Measurements from ENCODE around the gene TXNRD2.

The TXNRD2 gene

DNA sequence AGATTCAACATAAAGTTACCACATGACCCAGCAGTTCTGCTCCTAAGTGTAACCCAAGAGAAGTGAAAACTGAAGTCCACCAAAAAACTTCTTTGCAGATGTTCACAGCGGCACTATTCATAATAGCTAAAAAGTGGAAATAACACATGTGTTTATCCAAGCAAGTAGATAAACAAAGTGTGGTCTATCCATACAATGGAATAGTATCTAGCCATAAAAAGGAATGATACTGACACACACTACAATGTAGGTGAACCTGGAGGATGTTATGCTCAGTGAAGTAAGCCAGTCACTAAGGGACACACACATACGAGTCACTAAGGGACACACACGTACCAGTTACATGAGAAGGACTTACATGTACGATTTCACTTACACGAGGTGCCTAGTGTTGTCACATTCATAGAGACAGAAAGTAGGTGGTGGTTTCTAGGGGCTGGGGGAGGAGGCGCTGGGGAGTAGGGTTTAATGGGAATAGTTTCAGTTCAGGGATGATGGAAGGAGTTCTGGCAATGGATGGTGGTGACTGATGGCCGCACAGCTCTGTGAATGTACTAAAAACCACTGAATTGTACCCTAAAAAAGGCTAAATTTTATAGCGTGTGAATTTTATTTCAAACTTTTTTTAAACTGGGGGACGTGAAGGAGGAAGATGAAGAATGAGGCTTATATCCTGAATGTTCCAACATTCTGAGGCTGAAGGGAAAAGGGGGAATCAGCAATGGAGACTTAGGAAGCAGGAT is 27.2 kb downstream of the TXNRD2 start:
- Histone ChIP-seq H3K36me3 (ENCODE audit: low read depth) (peaks cover 37% of the 10 kb centered on the region), H3K9me3 (ENCODE audit: severe bottlenecking) (peaks cover 2% of the 10 kb centered on the region), H3K4me3 (ENCODE audit: severe bottlenecking) (no peak overlapping the region), H3K27ac (ENCODE audit: poor library complexity, severe bottlenecking) (no peak overlapping the region), H3K4me1 (ENCODE audit: insufficient read depth, poor library complexity, severe bottlenecking) (no peaks in the 10 kb centered on the region), H3K27me3 (ENCODE audit: insufficient read depth, poor library complexity, severe bottlenecking) (no peaks in the 10 kb centered on the region)
- TF ChIP-seq, protein P1, sequence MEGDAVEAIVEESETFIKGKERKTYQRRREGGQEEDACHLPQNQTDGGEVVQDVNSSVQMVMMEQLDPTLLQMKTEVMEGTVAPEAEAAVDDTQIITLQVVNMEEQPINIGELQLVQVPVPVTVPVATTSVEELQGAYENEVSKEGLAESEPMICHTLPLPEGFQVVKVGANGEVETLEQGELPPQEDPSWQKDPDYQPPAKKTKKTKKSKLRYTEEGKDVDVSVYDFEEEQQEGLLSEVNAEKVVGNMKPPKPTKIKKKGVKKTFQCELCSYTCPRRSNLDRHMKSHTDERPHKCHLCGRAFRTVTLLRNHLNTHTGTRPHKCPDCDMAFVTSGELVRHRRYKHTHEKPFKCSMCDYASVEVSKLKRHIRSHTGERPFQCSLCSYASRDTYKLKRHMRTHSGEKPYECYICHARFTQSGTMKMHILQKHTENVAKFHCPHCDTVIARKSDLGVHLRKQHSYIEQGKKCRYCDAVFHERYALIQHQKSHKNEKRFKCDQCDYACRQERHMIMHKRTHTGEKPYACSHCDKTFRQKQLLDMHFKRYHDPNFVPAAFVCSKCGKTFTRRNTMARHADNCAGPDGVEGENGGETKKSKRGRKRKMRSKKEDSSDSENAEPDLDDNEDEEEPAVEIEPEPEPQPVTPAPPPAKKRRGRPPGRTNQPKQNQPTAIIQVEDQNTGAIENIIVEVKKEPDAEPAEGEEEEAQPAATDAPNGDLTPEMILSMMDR (IDR thresholded peaks at IDR 0.05; ENCODE audit: poor library complexity, severe bottlenecking) = no peak
- DNase-seq (ENCODE audit: low spot score) = no peak
- ATAC-seq (ENCODE audit: low read depth) = no peak

DNA sequence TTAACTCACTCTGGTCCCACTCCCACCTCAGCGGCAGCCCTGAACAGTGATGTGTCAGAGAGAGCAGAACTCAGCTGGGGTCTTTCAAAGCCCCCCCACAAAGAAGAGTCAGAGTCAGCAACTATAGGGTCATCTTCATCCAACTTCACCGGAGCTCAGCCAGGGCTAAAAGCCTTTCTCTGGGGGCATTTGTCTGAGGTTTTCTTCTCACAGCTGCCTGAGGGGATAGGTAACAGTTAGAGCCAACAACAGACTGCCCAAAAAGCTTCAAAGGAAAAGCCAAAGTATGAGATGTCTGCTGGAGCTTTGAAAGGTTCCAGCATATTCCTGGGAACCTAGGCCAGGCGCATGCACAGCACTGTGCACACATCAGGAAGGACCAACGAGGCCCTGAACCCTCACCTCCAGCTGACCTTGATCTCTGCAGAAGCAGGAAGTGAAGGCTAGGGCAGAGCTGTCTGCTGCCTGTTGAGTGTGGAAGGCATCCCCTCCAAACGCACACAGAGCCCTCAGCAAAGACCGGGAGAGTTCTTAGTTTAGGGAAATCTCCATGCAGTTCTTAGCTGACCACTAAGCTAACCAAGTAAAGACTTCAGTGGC is 28.2 kb downstream of the TXNRD2 start:
- no peak for DNase-seq (ENCODE audit: low spot score)
- no peak for ATAC-seq (ENCODE audit: low read depth)
- Histone ChIP-seq H3K9me3 (ENCODE audit: severe bottlenecking) (peaks cover 2% of the 10 kb centered on the region), H3K36me3 (ENCODE audit: low read depth) (peaks cover 44% of the 10 kb centered on the region), H3K27ac (ENCODE audit: poor library complexity, severe bottlenecking) (no peak overlapping the region), H3K4me1 (ENCODE audit: insufficient read depth, poor library complexity, severe bottlenecking) (no peaks in the 10 kb centered on the region), H3K27me3 (ENCODE audit: insufficient read depth, poor library complexity, severe bottlenecking) (no peaks in the 10 kb centered on the region), H3K4me3 (ENCODE audit: severe bottlenecking) (no peak overlapping the region)
- TF ChIP-seq, protein P1 (IDR thresholded peaks at IDR 0.05; ENCODE audit: poor library complexity, severe bottlenecking) = no peak

DNA sequence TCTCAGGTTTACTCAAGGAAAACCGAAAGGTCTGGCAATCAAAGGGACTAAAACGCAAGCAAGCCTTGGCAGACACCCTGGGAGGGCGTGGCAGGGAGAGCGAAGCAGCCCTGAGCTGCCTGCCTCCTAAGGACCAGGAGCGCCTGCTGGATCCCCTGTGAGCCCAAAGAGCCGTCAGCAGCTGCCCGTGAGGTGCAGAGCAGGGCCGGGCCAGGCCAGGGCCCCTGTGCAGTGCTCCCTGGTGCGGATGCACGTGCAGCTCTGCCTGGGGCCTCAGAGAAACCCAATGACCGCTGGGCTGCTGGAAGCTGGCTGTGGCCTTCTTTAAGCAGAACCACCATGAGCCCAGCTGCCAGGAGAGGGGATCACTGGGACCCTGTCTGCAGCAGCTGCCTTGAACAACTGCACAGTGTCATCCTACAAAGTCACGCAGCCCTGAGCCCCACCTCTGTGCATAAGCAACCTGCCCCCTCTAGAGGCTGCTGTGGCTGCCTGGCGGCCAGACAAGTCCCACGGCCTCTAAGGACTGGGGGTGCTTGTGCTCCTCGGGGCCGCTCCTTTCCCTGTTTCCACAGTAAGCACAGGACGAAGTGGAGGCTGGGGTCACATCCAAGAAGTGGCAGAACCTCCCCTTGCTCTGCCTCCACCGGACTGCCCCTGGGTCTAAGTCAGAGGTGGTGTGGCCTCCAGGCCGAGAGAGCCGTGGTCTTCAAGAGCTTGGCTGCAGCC is 29.2 kb downstream of the TXNRD2 start:
- no peak overlapping the region for H3K4me3 ChIP-seq (ENCODE audit: severe bottlenecking)
- H3K9me3 ChIP-seq (ENCODE audit: severe bottlenecking) = peaks cover 2% of the 10 kb centered on the region
- TF ChIP-seq, protein P1 (IDR thresholded peaks at IDR 0.05; ENCODE audit: poor library complexity, severe bottlenecking) = no peak
- no peaks in the 10 kb centered on the region for H3K4me1 ChIP-seq (ENCODE audit: insufficient read depth, poor library complexity, severe bottlenecking)
- no peak overlapping the region for H3K27ac ChIP-seq (ENCODE audit: poor library complexity, severe bottlenecking)
- ATAC-seq (ENCODE audit: low read depth) (0 out of 3 replicates have a peak, but pooled peaks have one; percentile 15), DNase-seq (ENCODE audit: low spot score) (no peak)
- H3K36me3 ChIP-seq (ENCODE audit: low read depth) = peaks cover 38% of the 10 kb centered on the region
- no peaks in the 10 kb centered on the region for H3K27me3 ChIP-seq (ENCODE audit: insufficient read depth, poor library complexity, severe bottlenecking)

DNA sequence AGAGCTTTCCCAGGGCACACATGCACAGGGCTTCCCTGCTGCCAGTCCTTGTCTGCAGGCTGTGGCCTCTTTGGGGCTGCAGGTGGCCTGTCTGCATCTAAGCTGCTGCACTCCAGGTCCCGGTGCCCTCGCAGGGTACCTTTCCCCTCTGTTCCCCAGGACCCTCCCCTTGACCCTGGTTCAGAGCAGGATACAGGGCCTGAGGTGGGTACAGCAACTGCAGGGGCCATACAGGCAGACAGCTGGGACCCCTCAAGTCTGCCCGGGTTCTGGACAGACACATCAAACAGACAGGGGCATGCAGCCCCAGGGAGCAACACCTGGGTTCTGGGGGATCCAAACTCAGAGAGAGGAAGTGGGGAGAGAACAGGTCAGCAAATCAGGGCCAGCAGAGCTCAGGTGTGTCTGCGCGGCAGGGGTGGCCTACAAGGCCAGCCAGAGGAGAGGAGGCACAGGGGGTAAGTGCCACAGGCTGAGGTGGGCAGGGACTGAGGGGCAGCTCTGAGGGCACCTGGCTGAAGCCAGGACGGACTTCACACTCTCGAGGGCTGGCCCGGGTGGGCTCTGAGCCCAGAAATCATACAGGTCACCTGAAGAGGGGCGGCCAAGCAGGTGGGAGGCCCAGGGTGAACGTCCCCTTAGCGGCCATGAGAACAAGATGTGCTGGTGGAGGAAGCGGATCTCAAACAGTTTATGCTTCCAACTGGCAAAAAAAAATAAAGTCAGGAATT is 29.9 kb downstream of the TXNRD2 start:
- no peak for DNase-seq (ENCODE audit: low spot score)
- H3K27me3 ChIP-seq (ENCODE audit: insufficient read depth, poor library complexity, severe bottlenecking) = no peaks in the 10 kb centered on the region
- no peak overlapping the region for H3K4me3 ChIP-seq (ENCODE audit: severe bottlenecking)
- H3K36me3 ChIP-seq (ENCODE audit: low read depth) = peaks cover 38% of the 10 kb centered on the region
- H3K4me1 ChIP-seq (ENCODE audit: insufficient read depth, poor library complexity, severe bottlenecking) = no peaks in the 10 kb centered on the region
- H3K27ac ChIP-seq (ENCODE audit: poor library complexity, severe bottlenecking) = no peak overlapping the region
- H3K9me3 ChIP-seq (ENCODE audit: severe bottlenecking) = peaks cover 2% of the 10 kb centered on the region
- TF ChIP-seq, protein P1 (IDR thresholded peaks at IDR 0.05; ENCODE audit: poor library complexity, severe bottlenecking) = no peak
- no peak for ATAC-seq (ENCODE audit: low read depth)
